ENCODE data around the gene CSRP2.
A peak's percentile ranks its signal among the peaks of the same experiment; 100 is the strongest.

The CSRP2 gene

DNA sequence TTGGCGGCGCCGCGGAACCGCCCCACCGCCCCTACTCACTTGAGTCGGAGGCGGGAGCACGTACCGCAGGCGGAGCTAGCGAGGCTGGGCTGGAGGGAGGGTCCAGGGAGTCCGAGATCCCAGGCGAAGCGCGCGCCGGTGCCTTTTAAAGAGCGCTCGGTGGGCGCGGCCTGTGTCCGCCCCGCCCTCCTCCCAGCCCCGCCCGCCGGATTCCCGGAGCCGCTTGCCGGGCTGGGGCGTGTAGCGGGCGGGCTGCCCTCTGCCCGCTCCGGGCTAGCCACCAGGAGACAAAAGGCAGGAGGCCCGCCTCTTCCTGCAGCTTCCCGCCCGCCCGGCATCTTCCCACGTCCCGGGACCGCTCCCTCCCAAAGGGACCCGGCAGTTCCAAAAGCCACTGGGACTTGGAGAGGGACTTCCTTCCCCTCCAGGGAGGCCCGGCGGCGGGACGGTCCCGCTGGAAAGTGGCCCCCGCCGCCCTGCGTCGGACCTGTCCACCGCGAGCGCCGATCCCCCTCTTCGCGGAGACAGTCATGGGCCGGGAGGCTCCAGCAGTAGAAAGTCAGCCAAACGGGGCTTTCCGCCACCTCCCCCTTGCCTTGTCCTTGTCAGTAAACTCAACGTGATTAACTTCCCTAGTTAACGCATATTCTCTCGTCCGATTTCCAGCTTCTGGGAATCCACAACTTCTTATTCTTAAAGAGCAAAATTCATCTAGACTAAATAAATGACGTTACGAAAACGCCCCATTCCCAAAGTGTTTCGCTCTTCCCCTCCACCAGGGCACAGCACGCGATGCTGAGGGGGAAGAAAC lies at the start of gene CSRP2:
CSRP2 (minus strand) TSS at position 121 of the 811 bp plus-strand sequence. CDS start 12,759 bp downstream, outside the sequence.
- DNase-seq, result peak; percentile 37

DNA sequence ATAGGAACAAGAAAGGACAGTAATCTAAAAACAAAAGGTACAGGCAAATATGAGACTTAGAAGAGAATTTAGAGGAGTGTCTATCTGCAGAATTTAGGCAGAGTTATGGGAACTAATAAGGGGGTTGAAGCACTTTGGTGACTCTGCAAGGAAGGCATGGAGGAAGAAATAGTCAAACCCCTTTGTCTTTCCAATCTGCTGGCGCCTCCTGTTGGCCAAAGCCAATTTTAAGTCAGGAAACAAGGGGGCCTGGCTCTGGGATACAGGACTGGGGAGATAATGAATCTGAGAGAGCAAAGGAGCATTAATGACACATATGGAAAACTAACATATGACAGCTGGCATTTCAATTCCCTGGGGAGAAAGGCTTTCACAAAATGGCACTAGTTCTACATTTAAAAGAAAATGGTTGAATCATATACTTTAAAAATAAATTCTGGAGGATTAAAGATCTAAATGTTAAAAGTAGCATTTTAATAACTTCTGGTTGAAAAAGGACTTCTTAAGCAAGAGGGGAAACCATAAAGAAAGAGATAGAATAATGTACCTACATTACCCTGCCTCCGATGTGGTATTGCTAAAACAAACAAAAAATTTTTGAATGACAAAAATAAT lies 48.5 kb upstream of the CSRP2 start:
- DNase-seq, result no peak

GRCh38 chr12:76925135-76925534 lies 46.3 kb upstream of the CSRP2 start:
- no peak for DNase-seq

GRCh38 chr12:76922866-76923265 lies 44.0 kb upstream of the CSRP2 start:
- no peak for DNase-seq

GRCh38 chr12:76921891-76922664 lies 43.3 kb upstream of the CSRP2 start:
- DNase-seq, result no peak

DNA sequence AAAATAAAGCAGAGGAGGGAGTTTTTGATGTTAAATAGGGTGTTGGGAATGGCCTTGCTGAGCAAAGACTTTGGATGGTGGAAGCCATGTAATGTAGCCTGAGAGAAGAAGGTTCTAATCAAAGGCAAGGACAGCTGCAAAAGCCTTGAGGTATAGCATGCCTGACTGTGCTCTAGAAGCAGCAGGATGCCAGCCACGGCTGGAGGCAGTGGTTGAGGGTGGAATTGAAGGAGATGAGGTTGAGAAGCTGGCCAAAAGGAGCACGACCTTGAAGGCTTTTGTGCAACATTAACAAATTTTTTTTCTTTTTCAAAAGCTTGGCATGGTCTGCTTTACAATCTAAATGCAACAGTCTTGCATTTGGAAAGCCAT lies 42.3 kb upstream of the CSRP2 start:
- DNase-seq, result no peak

DNA sequence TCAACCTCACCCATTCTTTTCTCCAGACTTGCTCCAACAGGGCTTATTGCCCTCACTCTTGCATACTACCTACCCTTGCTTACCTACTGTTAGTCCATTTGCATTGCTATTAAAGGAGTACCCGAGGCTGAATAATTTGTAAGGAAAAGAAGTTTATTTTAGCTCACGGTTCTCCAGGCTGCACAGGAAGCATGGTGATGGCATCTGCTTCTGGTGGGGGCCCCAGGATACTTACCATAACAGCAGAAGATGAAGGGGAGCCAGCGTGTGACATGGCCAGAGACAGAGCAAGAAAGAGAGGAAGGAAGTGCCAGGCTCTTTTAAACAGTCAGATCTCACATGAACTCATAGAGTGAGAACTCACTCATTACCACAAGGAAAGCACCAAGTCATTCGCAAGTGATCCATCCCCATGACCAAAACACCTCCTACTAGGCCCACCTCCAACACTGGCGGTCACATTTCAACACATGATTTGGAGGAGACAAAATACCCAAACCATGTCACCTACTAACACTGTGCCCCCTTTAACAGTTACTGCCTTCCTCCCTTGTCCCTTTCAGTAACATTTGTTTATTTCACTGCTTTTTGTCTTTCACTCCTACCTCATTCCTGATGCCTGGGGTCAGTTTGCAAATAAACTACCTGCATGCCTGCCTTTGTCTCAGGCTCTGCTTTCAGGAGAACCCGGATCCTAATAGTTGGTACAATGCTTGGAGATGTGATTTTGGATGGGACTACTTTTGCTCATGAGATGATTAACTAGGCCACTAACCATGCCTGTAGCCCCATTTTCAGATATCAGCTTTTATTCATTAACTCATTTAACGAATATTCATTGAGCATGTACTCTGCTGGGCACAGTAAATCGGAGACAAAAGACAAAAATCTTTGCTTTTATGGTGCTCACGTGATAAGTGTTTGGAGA lies 41.6 kb upstream of the CSRP2 start:
- DNase-seq, result no peak

DNA sequence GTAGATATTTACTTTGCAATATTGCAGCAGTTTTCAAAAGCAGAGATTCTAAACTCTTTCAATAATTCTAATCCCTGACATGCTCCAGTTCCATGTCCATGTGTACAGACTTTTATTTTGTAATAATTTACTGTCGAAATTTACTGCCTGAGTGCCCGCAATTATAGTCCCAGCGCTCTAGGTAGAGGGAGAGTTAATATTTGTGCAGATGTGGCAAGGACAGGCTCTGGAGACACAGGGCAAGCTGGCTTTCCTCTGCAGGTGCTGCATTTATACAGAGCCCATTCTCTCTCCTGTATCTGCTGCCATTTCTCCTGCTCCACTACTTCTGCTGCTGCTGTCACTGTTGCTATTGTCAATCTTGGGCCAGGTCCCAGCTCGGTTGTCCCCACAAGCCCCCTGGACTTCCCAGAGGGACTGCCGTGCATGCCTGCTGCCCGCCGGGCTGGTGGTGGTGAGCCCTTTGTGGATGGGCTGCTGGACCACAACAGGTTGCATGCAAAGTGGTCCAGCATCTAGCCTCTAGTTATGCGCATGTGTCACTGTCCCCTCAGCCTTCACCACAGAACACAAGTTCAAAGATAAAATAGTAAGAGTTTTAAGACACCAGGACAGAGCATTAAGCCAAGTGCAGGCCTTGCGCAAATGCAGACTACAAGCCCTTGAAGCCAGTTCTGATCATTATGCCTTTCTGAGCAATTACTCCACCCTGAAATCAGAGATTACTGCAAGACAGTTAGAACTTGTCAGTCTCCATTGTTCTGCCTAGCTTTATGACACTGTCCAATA lies 40.8 kb upstream of the CSRP2 start:
- peak; percentile 86 for DNase-seq

DNA sequence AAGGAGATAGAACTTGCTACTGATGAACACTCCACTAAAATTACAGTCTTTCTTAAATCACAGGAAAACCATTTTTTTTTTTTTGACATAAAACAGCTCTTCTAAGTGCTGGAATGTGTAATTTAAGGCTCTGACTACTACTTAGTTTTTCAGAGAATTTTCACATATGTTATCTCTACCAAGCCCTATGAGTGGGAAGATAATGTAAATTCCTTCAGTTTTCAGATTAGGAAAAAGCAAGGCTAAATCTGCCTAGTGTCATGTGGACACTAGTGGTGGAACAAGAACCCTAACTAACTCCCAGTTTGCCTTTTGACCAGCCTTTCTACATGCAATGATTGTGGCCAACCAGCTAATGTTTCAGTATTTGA lies 37.3 kb upstream of the CSRP2 start:
- no peak for DNase-seq

DNA sequence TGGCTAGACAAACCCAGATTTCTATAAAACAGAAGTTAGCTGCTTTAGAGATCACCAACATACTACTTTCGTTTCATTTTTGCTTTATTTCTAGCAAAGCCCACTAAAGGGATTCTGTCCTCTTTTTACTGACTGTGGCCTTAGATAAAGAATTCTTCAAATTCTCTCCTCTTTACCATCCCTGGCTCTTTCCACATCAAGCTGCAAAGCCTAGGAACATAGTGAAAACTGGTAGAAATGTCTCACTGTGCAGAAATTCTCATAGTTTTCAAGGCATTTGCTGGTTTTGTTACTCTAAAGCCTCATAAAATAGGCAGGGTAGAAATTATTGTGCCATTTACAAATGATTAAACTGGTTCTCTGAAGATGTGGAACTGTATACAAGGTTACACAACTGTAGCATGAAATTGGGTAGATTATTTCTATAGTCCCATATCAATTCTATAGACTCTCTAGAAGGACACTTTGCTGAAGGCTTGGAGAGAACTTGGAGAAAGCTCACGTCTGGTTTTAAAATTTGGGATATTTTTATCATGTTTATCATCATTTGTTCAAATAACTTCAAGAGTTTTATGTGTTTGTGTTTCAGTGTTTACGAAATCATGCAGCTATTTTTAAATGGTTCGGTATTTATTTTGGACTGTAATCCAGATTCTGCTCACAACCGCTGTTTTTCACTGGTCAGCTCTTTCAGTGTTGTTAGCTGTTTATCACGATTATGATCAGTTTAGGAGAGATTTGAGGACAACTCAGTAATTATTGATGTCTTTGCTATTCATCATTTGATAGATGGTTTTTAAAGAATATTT lies 36.7 kb upstream of the CSRP2 start:
- no peak for DNase-seq

- DNase-seq, result no peak
These were observed 35.5 kb upstream of the CSRP2 start for GRCh38 chr12:76914102-76914859.

DNA sequence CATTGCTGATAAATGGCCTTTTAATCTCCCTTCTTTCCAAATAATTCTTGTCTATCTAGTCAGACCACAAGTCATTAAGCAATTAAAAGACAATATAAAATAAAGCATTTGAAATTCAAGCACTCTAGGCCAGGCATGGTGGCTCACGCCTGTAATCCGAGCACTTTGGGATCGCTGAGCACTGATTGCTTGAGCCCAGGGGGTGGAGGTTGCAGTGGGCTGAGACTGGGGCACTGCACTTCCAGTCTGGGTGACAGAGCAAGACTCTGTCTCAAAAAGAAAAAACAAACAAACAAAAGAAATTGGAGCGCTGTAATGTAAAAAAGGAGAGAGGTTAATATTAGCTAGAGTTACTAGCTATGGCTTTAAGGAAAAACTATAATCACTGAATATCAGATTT lies 30.5 kb upstream of the CSRP2 start:
- DNase-seq, result no peak

GRCh38 chr12:76908303-76909017 lies 29.6 kb upstream of the CSRP2 start:
- no peak for DNase-seq

GRCh38 chr12:76901628-76902380 lies 23.0 kb upstream of the CSRP2 start:
- no peak for DNase-seq

DNA sequence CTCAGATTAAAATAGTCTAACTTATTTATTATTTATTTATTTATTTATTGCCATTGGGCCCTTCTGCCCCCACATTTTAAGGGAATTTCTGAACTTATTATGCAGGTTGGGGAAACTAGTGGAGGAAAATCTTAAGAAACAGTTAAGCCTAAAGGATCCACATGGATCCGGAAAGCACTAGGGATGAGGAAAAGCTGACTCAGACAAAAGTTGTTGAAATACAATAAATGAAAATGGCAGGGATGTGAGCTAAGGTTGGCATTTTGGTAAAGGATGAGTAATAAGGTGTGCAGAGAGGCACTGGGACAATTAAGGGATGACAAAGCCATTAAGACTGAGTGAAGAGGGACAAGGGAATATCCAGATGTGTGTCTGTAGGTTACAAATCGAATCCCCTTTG lies 20.7 kb upstream of the CSRP2 start:
- no peak for DNase-seq

DNA sequence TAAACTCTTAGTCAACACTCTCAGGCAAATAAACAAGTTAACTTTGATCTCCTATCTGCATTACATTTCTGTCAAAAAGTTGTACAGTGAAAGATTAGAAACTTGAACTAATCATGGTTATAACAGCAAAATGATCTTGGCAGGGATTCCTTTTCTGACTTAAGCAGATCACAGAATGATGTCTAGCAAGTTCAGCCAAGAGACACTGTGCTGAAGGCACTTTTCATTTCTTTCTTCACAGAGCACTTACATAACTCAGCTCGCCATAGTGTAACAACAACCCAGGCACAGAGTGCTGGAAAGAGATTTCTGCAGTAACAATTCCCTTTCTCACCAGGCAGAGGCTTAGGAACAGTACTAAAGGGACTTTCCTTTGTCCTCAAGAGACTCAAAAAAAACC lies 19.6 kb upstream of the CSRP2 start:
- no peak for DNase-seq

DNA sequence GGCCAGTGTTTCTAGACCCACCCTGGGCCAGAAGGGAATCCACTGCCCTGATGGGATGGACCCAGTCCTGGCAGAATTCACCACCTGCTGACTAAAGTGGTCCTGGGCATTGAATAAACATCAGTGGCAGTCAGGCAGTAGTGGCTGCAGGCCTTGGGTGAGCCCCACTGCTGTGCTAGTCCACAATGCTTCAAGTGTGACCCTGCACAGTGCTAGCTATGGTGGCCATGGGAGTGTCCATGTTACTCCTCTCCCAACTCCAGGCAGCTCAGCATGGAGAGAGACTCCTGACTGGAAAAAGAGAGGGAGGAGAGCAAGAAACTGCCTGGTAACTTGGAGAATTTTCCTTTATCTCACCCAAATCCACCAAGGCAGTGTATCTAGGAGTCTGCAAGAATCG lies 17.5 kb upstream of the CSRP2 start:
- DNase-seq, result no peak

GRCh38 chr12:76895796-76896195 lies 17.0 kb upstream of the CSRP2 start:
- no peak for DNase-seq

DNA sequence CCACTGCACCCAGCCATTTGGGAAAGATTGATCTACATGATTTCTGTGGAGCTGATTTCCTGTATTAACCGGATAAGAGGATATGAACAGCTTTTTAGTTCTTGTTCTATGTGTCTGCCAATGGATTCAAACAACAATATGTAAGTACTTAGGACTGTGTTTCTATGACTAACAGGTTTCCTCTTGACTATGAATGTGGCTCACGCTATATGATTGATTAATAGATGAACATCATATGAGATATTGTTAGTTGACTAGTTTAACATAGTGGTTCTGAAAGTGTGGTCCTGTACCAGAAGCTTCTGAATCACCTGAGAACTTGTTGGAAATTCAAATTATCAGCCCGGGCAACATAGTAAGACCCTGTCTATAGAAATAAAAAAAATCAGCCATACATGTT lies 12.8 kb upstream of the CSRP2 start:
- no peak for DNase-seq
